GM23338 (cell line): ENCODE data around the gene KLF2. TPM values are rescaled to one million over a fixed set of nuclear protein-coding genes. Genes with fewer than 3 reads are reported as not detected.

Source experiments
- ATAC-seq: fragments of 200-7000 bp; cut with Tn5 transposase; 3 replicates; pipeline ENCODE4 v1.9.1; 2020
- DNase-seq: peaks from one replicate; pipeline ENCODE4 v3.0.0-alpha.2; 2015; ENCODE audit warnings: low spot score
- H2AFZ ChIP-seq: fragments of 200-600 bp; sonication (generic); 2 replicates; pipeline ENCODE4 v1.8.0; 2016; ENCODE audit warnings: antibody characterized with exemption, mild to moderate bottlenecking, moderate library complexity
- H3F3A ChIP-seq: fragments of 200-600 bp; sonication (generic); replicated peaks from 2 replicates; pipeline ENCODE4 v1.8.0; 2017; ENCODE audit warnings: antibody characterized with exemption, mixed run types, low read depth
- H3K27ac ChIP-seq: fragments of 200-600 bp; sonication (generic); 2 replicates; pipeline ENCODE4 v1.6.1; 2016; ENCODE audit warnings: low read depth
- H3K27me3 ChIP-seq: fragments of 200-600 bp; sonication (generic); 2 replicates; pipeline ENCODE4 v1.8.0; 2016; ENCODE audit warnings: mild to moderate bottlenecking, mixed run types, moderate library complexity; ENCODE audit not compliant: insufficient read depth
- H3K36me3 ChIP-seq: fragments of 200-600 bp; sonication (generic); 2 replicates; pipeline ENCODE4 v1.8.0; 2016; ENCODE audit warnings: mild to moderate bottlenecking; ENCODE audit not compliant: insufficient read depth
- H3K4me1 ChIP-seq: fragments of 200-600 bp; sonication (generic); 2 replicates; pipeline ENCODE4 v1.8.0; 2016; ENCODE audit warnings: mild to moderate bottlenecking, moderate library complexity; ENCODE audit not compliant: insufficient read depth
- H3K4me2 ChIP-seq: fragments of 200-600 bp; sonication (generic); 2 replicates; pipeline ENCODE4 v1.7.1; 2017; ENCODE audit warnings: mixed run types
- H3K4me3 ChIP-seq: fragments of 200-600 bp; sonication (generic); 2 replicates; pipeline ENCODE4 v1.6.1; 2016; ENCODE audit warnings: mixed run types
- H3K79me2 ChIP-seq: fragments of 200-600 bp; sonication (generic); replicated peaks from 2 replicates; pipeline ENCODE4 v1.8.0; 2017; ENCODE audit warnings: mild to moderate bottlenecking; ENCODE audit not compliant: insufficient read depth
- H3K9me2 ChIP-seq: fragments of 200-600 bp; sonication (generic); 2 replicates; pipeline ENCODE4 v1.8.0; 2017; ENCODE audit not compliant: insufficient read depth
- H4K20me1 ChIP-seq: fragments of 200-600 bp; sonication (generic); replicated peaks from 2 replicates; pipeline ENCODE4 v1.8.0; 2017; ENCODE audit warnings: mild to moderate bottlenecking; ENCODE audit not compliant: insufficient read depth
- H3K27ac Mint-ChIP-seq: 2 replicates; pipeline ENCODE4 v1.8.0; 2020; ENCODE audit warnings: inconsistent platforms, mild to moderate bottlenecking, moderate library complexity, mixed read lengths
- H3K27me3 Mint-ChIP-seq: 3 replicates; pipeline ENCODE4 v1.8.0; 2022; ENCODE audit warnings: low read depth, mild to moderate bottlenecking, moderate library complexity, mixed read lengths, inconsistent platforms; ENCODE audit not compliant: insufficient read depth, poor library complexity
- H3K36me3 Mint-ChIP-seq: 3 replicates; pipeline ENCODE4 v1.8.0; 2021; ENCODE audit warnings: low read depth, mild to moderate bottlenecking, inconsistent platforms, moderate library complexity, mixed read lengths
- H3K4me1 Mint-ChIP-seq: 3 replicates; pipeline ENCODE4 v1.8.0; 2020; ENCODE audit warnings: mild to moderate bottlenecking, inconsistent platforms, mixed read lengths
- H3K4me3 Mint-ChIP-seq: 3 replicates; pipeline ENCODE4 v1.8.0; 2021; ENCODE audit warnings: moderate library complexity, mild to moderate bottlenecking, inconsistent platforms, mixed read lengths
- H3K9me3 Mint-ChIP-seq: 3 replicates; pipeline ENCODE4 v1.8.0; 2020; ENCODE audit warnings: moderate library complexity, mild to moderate bottlenecking, inconsistent platforms, mixed read lengths
- CREB1 ChIP-seq: fragments of 250-450 bp; sonication (Bioruptor Pico); IDR thresholded peaks from 2 replicates; pipeline ENCODE4 v1.5.0; 2020; ENCODE audit warnings: low read depth, mild to moderate bottlenecking, moderate library complexity
- CTCF ChIP-seq, 2 experiments: fragments of 200-600 bp in 1 of 2; sonication (generic) in 1 of 2; conservative IDR thresholded peaks; 2 replicates each; pipeline versions ENCODE4 v1.5.1 to v1.6.1; 2016 to 2017; ENCODE audit warnings: antibody characterized with exemption in 2 of 2, low read depth in 2 of 2, mild to moderate bottlenecking in 2 of 2, moderate library complexity in 1 of 2
- ETS1 ChIP-seq: IDR thresholded peaks from 2 replicates; pipeline ENCODE4 v1.6.1; 2016; ENCODE audit warnings: antibody characterized with exemption
- EZH2 ChIP-seq: fragments of 200-600 bp; sonication (generic); IDR thresholded peaks from one replicate; pipeline ENCODE4 v1.8.0; 2017; ENCODE audit warnings: antibody characterized with exemption, mild to moderate bottlenecking, low read depth; ENCODE audit not compliant: unreplicated experiment
- EZH2phosphoT487 ChIP-seq: fragments of 200-600 bp; sonication (generic); IDR thresholded peaks from one replicate; pipeline ENCODE4 v1.8.1; 2018; ENCODE audit warnings: antibody characterized with exemption; ENCODE audit not compliant: unreplicated experiment
- JUNB ChIP-seq: IDR thresholded peaks from one replicate; pipeline ENCODE4 v1.6.1; 2016; ENCODE audit warnings: antibody characterized with exemption; ENCODE audit not compliant: unreplicated experiment
- NANOG ChIP-seq: IDR thresholded peaks from 2 replicates; pipeline ENCODE4 v1.6.1; 2016; ENCODE audit warnings: antibody characterized with exemption, borderline replicate concordance
- POLR2AphosphoS5 ChIP-seq: IDR thresholded peaks from 2 replicates; pipeline ENCODE4 v1.6.1; 2016; ENCODE audit warnings: antibody characterized with exemption, low read depth
- REST ChIP-seq: IDR thresholded peaks from one replicate; pipeline ENCODE4 v1.6.1; 2018; ENCODE audit warnings: antibody characterized with exemption; ENCODE audit not compliant: unreplicated experiment
- STAT1 ChIP-seq: IDR thresholded peaks from one replicate; pipeline ENCODE4 v1.6.1; 2016; ENCODE audit warnings: antibody characterized with exemption; ENCODE audit not compliant: unreplicated experiment
- ZNF114 ChIP-seq: fragments of 250-450 bp; sonication (Bioruptor Pico); IDR thresholded peaks from 2 replicates; pipeline ENCODE4 v1.5.0; 2020; ENCODE audit warnings: mild to moderate bottlenecking, moderate library complexity
- ZNF331 ChIP-seq: fragments of 250-450 bp; sonication (Bioruptor Pico); IDR thresholded peaks from 2 replicates; pipeline ENCODE4 v1.5.0; 2020; ENCODE audit warnings: low read depth, mild to moderate bottlenecking, moderate library complexity
- ZNF462 ChIP-seq: fragments of 250-450 bp; sonication (Bioruptor Pico); IDR thresholded peaks from 2 replicates; pipeline ENCODE4 v1.5.0; 2020; ENCODE audit warnings: mild to moderate bottlenecking, moderate library complexity
- polyA plus RNA-seq: library from polyadenylated mRNA; unstranded; fragments of >200 nt; fragmentation: Nextera tagmentation; extraction: Ambion mirVana; gene quantifications from 2 replicates; pipeline ENCODE4 v1.2.1, GENCODE V29; 2016
- total RNA-seq: library from RNA; depleted of rRNA; stranded (reverse); fragments of >200 nt; shearing (Covaris generic); gene quantifications from 2 replicates; pipeline ENCODE4 v1.2.3, GENCODE V29; 2014

KLF2 gene
- total and polyA plus RNA-seq, 2 experiments from 2014 or later = 0.90 TPM; not detected in 1

GRCh38 chr19:16297575-16298178 lies 26.9 kb upstream of the KLF2 start:
- no peaks in the 10 kb centered on the region for H3K36me3 ChIP-seq
- Mint-ChIP-seq H3K27ac (no peak overlapping the region), H3K27me3 (peaks cover 5% of the 10 kb centered on the region), H3K9me3 (peaks cover 3% of the 10 kb centered on the region; the same call in 1 of the 3 replicates), H3K4me1 (peaks cover 6% of the 10 kb centered on the region; the same call in 2 of the 3 replicates), H3K4me3 (no peak overlapping the region), H3K36me3 (no peaks in the 10 kb centered on the region)
- no peak overlapping the region for H2AFZ ChIP-seq
- H4K20me1 ChIP-seq = no peaks in the 10 kb centered on the region
- 0 out of 2 replicates have a peak, but pooled peaks cover 3% of the 10 kb centered on the region for H3F3A ChIP-seq
- no peak overlapping the region for H3K4me2 ChIP-seq
- no peak for ATAC-seq
- no peak overlapping the region for H3K27ac ChIP-seq
- no peak for TF ChIP-seq STAT1
- TF ChIP-seq NANOG = no peak
- TF ChIP-seq CTCF (conservative IDR thresholded peaks at IDR 0.05; ENCODE audit: low read depth in 2 of 2) = no peak
- TF ChIP-seq EZH2 = no peak
- TF ChIP-seq CREB1 (CRISPR knock-in tag) = no peak
- no peak for TF ChIP-seq ZNF331 (CRISPR knock-in tag)
- no peak for TF ChIP-seq ZNF114 (CRISPR knock-in tag)
- TF ChIP-seq JUNB = no peak
- no peak for TF ChIP-seq ETS1
- TF ChIP-seq EZH2phosphoT487 = no peak
- TF ChIP-seq REST = no peak
- TF ChIP-seq ZNF462 (CRISPR knock-in tag) = no peak
- no peak for TF ChIP-seq POLR2AphosphoS5
- no peaks in the 10 kb centered on the region for H3K27me3 ChIP-seq
- H3K4me3 ChIP-seq = no peak overlapping the region
- DNase-seq = no peak
- H3K9me2 ChIP-seq = no peaks in the 10 kb centered on the region
- H3K4me1 ChIP-seq = 0 out of 2 replicates have a peak, but pooled peaks cover 3% of the 10 kb centered on the region
- H3K79me2 ChIP-seq = no peaks in the 10 kb centered on the region
